Heart right ventricle (tissue), 16 donors: ENCODE measurements around the gene ARL6IP5. TPM values are rescaled to one million over a fixed set of nuclear protein-coding genes. Genes with fewer than 3 reads are reported as not detected.
A peak's percentile ranks its signal among the peaks of the same experiment; 100 is the strongest.

Source experiments
- ATAC-seq, 8 donors: fragments of 200-7000 bp; cut with Tn5 transposase; one replicate each; pipeline ENCODE4 v1.9.1; 2020; ENCODE audit warnings: mild to moderate bottlenecking in 8 of 8, moderate library complexity in 8 of 8, moderate number of reproducible peaks in 1 of 8
- DNase-seq, 2 donors: peaks; one replicate each; pipeline ENCODE4 v3.0.0-alpha.2; 2020
- H3K27ac ChIP-seq, 10 donors: fragments of 200-600 bp; sonication (generic) in 2 of 10; one replicate each; pipeline versions ENCODE4 v1.5.0 to v1.8.0; 2020 to 2022; ENCODE audit warnings: mild to moderate bottlenecking in 3 of 10
- H3K27me3 ChIP-seq, 7 donors: fragments of 200-600 bp; one replicate each; pipeline ENCODE4 v1.8.0; 2021 to 2022; ENCODE audit warnings: mild to moderate bottlenecking in 2 of 7
- H3K36me3 ChIP-seq, 9 donors: fragments of 200-600 bp; sonication (generic) in 1 of 9; one replicate each; pipeline versions ENCODE4 v1.5.0 to v1.8.0; 2020 to 2022; ENCODE audit warnings: mild to moderate bottlenecking in 2 of 9
- H3K4me1 ChIP-seq, 9 donors: fragments of 200-600 bp; sonication (generic) in 1 of 9; one replicate each; pipeline versions ENCODE4 v1.5.0 to v1.8.0; 2020 to 2022; ENCODE audit warnings: mild to moderate bottlenecking in 4 of 9
- H3K4me3 ChIP-seq, 10 donors: fragments of 200-600 bp; sonication (generic) in 2 of 10; one replicate each; pipeline versions ENCODE4 v1.5.0 to v1.8.0; 2020 to 2022; ENCODE audit warnings: mild to moderate bottlenecking in 7 of 10, moderate library complexity in 2 of 10
- H3K9me3 ChIP-seq, 11 donors: fragments of 200-600 bp in 10 of 11; sonication (generic) in 2 of 11; one replicate each; pipeline versions ENCODE4 v1.5.0 to v1.8.0; 2013 to 2022; ENCODE audit warnings: mild to moderate bottlenecking in 2 of 11, control low read depth in 1 of 11, moderate library complexity in 1 of 11
- WGBS, 2 donors: extraction: QIAGEN DNeasy Blood & Tissue Kit; methylation state at CpG; one replicate each; pipeline ENCODE4 v1.1.7; 2013; ENCODE audit warnings: inconsistent platforms in 1 of 2; 5-methylcytosine and 5-hydroxymethylcytosine counted together
- intact Hi-C, 10 donors: fragments of 100-400 bp; cut with DNase I; formaldehyde crosslinking; loops; one replicate each; pipeline versions ENCODE4 v1.11.1 to v1.14.2; 2022
- polyA plus RNA-seq, 2 donors: library from polyadenylated mRNA; stranded (reverse); fragments of 200-250 nt; gene quantifications; one replicate each; pipeline ENCODE4 v1.2.3, GENCODE V29; 2013
- total RNA-seq, 10 donors: library from RNA; stranded (reverse); fragmentation: NEBNext Ultra II Directional in 3 of 10; extraction: Animal tissue kit (Norgen Biotek cat#: 25700) in 3 of 10; gene quantifications; one replicate each; pipeline versions ENCODE4 v1.2.1 to v1.2.4, GENCODE V29; 2021 to 2023
- TF ChIP-seq, protein P1 (sequence below), 9 donors: fragments of 200-600 bp; sonication (generic) in 2 of 9; IDR thresholded peaks; one replicate each; pipeline versions ENCODE4 v1.5.0 to v1.8.0; 2021 to 2022; ENCODE audit warnings: antibody characterized with exemption in 9 of 9, mild to moderate bottlenecking in 5 of 9, moderate library complexity in 1 of 9
- donor health status: Arrhythmogenic right ventricular cardiomyopathy.
- donor health status: ischemic (EF 13 %, LVEDD 7.1; RV severe dilation, severe dysfunction).
- donor health status: healthy with polysubstance abuse.
- donor health status: DM: no; HTN: yes; CAD: no.
- donor health status: DM: no; HTN: no; CAD: no.
- donor health status: ischemic (EF 25% LVEDD 6.9; RV normal size, moderate dysfunction).
- donor health status: ischemic (EF 25% LVEDD 5.7; RV mildly dilated, moderate dysfunction).
- donor health status: healthy.
- donor health status: DM: yes; HTN: yes; CAD: no.
- donor health status: Ischemic cardiomyopathy.
- donor health status: ischemic (EF 35%, LVEDD 5.7; RV mildly dilated, moderate dysfunction).
- donor health status: nonischemic (EF 11% LVEDD 7.7; RV severe dilation, severe dysfunction).
- donor health status: DM: yes; HTN: yes; CAD: no.
- donor health status: PGD.
- donor health status: ischemic (EF 29% LVEDD 5.4; RV normal size, mild dysfunction).
- donor health status: nonischemic (EF 23%, LVEDD 6.1; RV moderate dilation, normal function).

ARL6IP5 gene
- total and polyA plus RNA-seq, 12 donors = 151 to 226 (median 195) TPM

DNA sequence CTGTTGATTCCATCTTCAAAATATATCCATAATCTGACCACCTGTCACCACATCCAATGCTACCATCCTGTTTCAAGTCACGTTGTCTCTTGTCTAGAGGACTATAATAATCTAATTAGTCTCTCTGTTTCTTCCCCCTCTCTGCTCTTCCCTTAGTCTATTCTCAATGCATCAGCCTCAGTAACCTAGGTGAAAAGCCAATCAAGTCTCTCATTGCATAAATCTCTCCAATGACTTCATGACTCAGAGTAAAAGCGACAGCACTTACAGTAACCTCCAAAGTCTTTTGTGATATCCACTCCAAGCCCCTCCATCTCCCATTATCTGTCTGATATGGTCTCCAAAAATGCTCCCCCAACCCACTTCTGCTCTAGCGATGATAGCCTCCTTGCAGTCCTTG is 11.8 kb upstream of the ARL6IP5 start:
- Histone ChIP-seq H3K36me3 (peaks cover 0 to 89% (median 16%) of the 10 kb centered on the region in 9 donors), H3K27me3 (no peaks in the 10 kb centered on the region), H3K4me1 (peaks cover 0 to 14% (median 5%) of the 10 kb centered on the region in 9 donors), H3K4me3 (no peak overlapping the region), H3K27ac (no peak overlapping the region), H3K9me3 (no peaks in the 10 kb centered on the region)
- TF ChIP-seq, protein P1, sequence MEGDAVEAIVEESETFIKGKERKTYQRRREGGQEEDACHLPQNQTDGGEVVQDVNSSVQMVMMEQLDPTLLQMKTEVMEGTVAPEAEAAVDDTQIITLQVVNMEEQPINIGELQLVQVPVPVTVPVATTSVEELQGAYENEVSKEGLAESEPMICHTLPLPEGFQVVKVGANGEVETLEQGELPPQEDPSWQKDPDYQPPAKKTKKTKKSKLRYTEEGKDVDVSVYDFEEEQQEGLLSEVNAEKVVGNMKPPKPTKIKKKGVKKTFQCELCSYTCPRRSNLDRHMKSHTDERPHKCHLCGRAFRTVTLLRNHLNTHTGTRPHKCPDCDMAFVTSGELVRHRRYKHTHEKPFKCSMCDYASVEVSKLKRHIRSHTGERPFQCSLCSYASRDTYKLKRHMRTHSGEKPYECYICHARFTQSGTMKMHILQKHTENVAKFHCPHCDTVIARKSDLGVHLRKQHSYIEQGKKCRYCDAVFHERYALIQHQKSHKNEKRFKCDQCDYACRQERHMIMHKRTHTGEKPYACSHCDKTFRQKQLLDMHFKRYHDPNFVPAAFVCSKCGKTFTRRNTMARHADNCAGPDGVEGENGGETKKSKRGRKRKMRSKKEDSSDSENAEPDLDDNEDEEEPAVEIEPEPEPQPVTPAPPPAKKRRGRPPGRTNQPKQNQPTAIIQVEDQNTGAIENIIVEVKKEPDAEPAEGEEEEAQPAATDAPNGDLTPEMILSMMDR (IDR thresholded peaks at IDR 0.05) = no peak
- ATAC-seq = no peak
- 86 to 91% methylated on average over 3 of the region's 3 CpGs for WGBS, 2 donors
- intact Hi-C loops = no loop called here
- DNase-seq = no peak

- WGBS, 2 donors = 3 to 5% methylated on average over 15 to 29 of the region's 29 CpGs
- Histone ChIP-seq H3K27ac (peak overlapping the region; percentile 25 to 96 (median 90)), H3K4me1 (peaks cover 7 to 69% (median 58%) of the 10 kb centered on the region in 9 donors), H3K36me3 (peaks cover 0 to 28% (median 6%) of the 10 kb centered on the region in 9 donors), H3K4me3 (peak overlapping the region; percentile 72 to 96 (median 86)), H3K9me3 (no peaks in the 10 kb centered on the region), H3K27me3 (no peaks in the 10 kb centered on the region)
- DNase-seq (peak in 1 of 2 donors; percentile 35), ATAC-seq (peak; percentile 24 to 79 (median 36))
- intact Hi-C loops = loop anchor here in 3 of 10 donors (2.0 to 5.0 kb wide), 3 partner anchors 27 to 43 kb away; partner anchors contain the start of genes LMOD3 (in 2 of the 3) and TMF1 (in 1 of the 3)
- TF ChIP-seq, protein P1 (IDR thresholded peaks at IDR 0.05) = no peak
These were observed 5.2 kb upstream of the ARL6IP5 start for GRCh38 chr3:69079269-69080159.

DNA sequence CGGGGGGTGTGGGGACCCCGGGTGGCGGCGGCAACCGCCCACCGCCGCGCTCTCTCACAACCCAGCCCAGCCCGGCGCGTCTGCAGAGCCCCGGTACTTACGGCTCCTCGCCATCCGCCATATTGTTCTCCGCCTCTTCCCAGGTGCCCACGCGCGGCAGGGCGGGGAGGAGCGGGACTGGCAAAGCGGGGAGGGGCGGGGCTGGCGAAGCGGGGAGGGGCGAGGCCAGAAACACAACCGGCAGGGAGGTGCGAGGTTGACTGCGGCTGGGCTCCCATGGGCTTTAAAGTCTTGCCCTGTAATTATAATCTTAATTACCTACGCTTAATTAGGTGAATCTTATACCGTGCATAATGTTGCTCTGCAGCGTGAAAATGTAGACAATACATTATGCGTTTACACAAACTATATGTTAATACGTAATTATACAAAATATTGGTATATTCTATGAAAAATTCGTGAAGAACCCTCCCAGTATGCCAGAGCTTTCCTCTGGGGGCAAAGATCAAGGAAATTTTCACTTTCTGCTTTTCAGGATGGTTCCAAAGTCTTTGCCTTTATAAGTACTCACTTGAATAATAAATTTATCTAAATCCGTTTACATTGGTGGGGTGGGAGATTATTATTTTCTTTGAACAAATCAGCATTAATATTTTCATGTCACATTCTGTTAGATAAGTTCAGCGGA is 4.4 kb upstream of the ARL6IP5 start, which contains the start of gene UBA3:
Gene UBA3 (minus strand): TSS at position 133 of the 688 bp plus-strand sequence. CDS start 12 bp downstream, at position 121.
- H3K9me3 ChIP-seq = no peaks in the 10 kb centered on the region
- TF ChIP-seq, protein P1 (IDR thresholded peaks at IDR 0.05) = no peak
- peak within 1 kb of the TSS; percentile 72 to 96 (median 86) for H3K4me3 ChIP-seq
- peak; percentile 93 for DNase-seq
- peaks cover 0 to 19% (median 6%) of the 10 kb centered on the region in 9 donors for H3K36me3 ChIP-seq
- 3 to 5% methylated on average over 37 of the region's 37 CpGs for WGBS, 2 donors
- peak; percentile 82 to 89 (median 88) for ATAC-seq
- H3K27ac ChIP-seq = peak within 1 kb of the TSS; percentile 25 to 96 (median 90)
- peaks cover 7 to 71% (median 60%) of the 10 kb centered on the region in 9 donors for H3K4me1 ChIP-seq
- intact Hi-C loops = loop anchor here in 3 of 10 donors (5.0 kb wide), 2 partner anchors 37 to 42 kb away; partner anchors contain the start of gene LMOD3 (in 2 of the 3)
- no peaks in the 10 kb centered on the region for H3K27me3 ChIP-seq
